NOMO-1 treated with dmso at 0.1 percent for 144 hours (cell line): Measurements from ENCODE around the gene IMPA2.

Experiments used
- DNase-seq: peaks from one replicate; lab custom pipeline; 2025; ENCODE audit not compliant: unreplicated experiment; lab: John Stamatoyannopoulos, UW

Gene IMPA2

DNA sequence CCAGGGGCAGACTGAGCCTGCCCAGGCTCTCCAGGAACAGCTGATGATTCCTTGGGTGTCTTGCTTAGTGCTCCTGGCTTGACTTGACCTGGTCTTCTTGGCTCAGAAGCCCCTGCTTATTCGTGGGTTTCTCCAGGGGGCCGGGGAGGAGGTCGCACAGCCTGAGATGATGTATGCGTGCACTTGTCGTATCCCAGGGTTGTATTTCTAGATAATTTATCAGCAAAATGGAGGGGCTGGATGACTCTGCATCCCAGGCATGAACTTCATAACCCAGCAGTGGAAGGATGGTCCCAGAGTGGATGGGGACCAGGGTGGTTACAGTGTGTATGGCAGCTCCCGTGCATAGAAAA lies 25.2 kb downstream of the IMPA2 start:
- no peak for DNase-seq

DNA sequence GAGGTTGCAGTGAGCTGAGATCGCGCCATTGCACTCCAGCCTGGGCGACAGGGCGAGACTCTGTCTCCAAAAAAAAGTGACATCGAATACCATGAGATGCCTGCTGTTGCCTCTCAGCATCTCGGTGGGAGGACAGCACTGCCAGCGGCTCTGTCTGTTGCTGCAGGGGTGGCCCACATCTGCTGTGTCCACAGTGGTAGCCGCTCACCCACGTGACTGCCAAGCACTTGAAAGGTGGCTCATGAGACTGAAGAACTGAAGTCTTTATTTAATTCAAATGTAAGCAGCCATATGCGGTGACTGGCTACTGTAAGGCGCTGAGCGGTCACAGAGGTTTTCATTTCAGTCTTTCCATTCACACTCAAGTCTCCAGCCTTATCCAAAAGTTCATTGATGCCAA lies 25.8 kb downstream of the IMPA2 start:
- no peak for DNase-seq

DNA sequence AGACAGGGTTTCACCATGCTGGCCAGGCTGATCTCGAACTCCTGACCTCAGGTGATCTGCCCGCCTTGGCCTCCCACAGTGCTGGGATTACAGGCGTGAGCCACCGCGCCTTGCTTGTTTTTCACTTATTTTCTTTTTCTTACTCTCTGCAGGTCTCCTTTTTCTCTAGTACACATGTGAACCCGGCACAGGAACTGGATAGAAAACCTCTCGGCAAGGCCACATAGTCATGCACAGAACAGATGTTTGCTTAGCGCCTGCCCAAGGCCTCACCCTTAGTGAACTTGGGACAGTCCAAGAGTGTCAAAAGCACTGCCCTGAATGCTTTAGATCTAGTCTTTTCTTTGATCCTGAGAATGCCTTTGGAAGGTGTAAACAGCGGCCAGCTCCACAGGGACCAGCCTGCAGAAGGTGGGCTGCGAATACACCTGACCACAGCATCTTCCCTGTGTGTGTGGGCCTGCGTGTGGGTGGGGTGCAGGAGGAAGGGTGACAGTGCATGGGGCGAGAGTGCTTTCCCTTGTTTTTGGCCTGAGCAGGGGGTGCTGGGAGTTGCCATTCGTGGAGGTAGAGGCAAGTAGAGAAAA lies 27.0 kb downstream of the IMPA2 start:
- no peak for DNase-seq

- DNase-seq, result no peak
These were observed 27.7 kb downstream of the IMPA2 start for GRCh38 chr18:12008842-12009580.

DNA sequence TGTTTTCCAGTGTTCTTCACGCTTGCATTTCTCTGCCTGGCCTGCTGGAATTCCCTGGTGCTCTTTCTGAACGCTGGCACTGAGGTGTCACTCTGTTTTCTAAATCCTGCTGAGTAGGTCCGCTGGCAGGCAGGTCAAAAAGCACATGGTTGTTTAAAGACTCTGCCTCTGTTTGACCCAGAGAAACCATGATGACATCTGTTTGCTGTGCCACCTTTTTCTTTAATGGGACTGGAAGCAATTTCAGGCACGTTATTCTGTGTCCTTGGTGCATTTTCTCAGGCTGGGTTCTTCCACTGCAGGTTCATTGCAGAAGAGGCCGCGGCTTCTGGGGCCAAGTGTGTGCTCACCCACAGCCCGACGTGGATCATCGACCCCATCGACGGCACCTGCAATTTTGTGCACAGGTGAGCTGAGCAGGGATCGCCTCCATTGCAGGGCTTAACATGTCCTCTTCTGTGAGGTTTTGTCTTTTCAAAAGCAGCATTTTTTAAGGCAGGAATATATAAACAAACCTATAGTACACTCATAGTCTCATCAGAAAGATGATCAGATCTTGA lies 28.4 kb downstream of the IMPA2 start:
- no peak for DNase-seq

GRCh38 chr18:12010187-12010802 lies 29.0 kb downstream of the IMPA2 start:
- no peak for DNase-seq

GRCh38 chr18:12011199-12011956 lies 30.1 kb downstream of the IMPA2 start:
- DNase-seq, result no peak

GRCh38 chr18:12011957-12012549 lies 30.7 kb downstream of the IMPA2 start:
- no peak for DNase-seq

DNA sequence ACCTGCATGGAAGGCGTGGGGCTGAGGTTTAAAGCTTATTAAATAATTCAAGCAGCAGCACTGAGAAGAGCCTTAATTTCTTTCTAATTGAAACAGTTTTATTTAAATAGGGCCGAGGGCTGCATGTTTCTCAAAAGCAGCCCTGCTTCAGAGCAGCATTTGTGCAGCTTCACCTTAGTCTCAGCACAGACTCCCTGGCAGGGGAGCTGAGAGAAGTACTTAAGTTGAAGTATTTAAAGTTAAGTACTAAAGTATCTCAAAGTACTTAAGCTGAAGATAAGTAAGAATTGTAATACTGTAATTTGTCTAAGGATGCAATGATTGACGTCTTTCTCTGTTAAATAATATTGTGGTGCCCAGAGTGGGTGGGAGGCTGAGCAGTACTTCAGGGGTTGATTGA lies 31.4 kb downstream of the IMPA2 start:
- DNase-seq, result no peak

GRCh38 chr18:12013186-12013916 lies 32.0 kb downstream of the IMPA2 start:
- no peak for DNase-seq

- no peak for DNase-seq
These were observed 32.8 kb downstream of the IMPA2 start for GRCh38 chr18:12014086-12014485.

DNA sequence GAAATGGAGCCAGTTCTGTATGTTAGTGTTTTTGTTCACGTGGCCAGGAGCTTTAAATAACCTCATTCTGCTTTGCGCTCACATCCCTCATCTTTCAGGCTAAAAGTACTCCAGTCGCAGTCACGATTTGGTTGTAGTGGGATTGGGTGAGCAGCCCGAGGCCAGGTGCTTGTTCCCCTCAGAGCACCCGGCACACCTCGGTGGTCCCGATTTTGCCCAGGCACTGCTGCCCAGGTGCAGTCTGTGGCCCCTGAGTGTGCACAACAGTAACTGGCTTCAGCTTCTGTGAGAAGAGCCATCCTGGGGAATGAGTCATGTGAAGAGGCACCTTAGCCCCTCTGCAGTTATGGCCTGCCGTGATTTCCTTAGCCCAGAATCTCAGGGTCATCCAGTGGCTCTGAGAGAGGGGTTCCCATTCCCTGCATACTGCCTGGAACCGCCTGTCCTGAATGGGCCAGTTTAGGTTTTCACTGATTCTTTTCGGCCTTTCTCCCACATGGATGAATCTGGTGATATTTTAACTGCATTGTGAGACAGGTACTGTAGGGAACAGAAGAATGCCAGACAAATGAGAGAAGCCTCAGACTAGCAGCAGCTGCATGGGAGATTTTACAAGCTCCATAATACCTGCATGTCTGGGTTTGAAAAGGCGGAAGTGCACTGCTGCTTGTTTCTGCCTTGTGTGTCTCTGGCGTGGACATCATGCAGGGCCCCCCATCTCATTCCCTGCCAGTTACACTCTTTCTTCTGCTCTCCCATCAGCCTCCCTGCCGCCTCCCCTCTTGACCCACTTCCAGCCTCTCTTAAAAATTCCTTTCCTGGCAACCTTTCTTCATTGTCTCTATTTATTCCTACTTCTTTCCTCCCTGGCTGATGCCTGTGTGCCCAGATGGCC lies 33.5 kb downstream of the IMPA2 start:
- no peak for DNase-seq

- peak; percentile 2 for DNase-seq
These were observed 34.2 kb downstream of the IMPA2 start for GRCh38 chr18:12015416-12016062.

GRCh38 chr18:12017081-12017480 lies 35.8 kb downstream of the IMPA2 start:
- DNase-seq, result no peak

GRCh38 chr18:12018861-12019260 lies 37.6 kb downstream of the IMPA2 start:
- DNase-seq, result no peak

- no peak for DNase-seq
These were observed 39.8 kb downstream of the IMPA2 start for GRCh38 chr18:12021077-12021476.

GRCh38 chr18:12021596-12021995 lies 40.3 kb downstream of the IMPA2 start:
- no peak for DNase-seq

GRCh38 chr18:12023375-12023774 lies 42.1 kb downstream of the IMPA2 start:
- DNase-seq, result no peak

- DNase-seq, result no peak
These were observed 45.3 kb downstream of the IMPA2 start for GRCh38 chr18:12026562-12026961.
